KMS-11 (cell line): ENCODE measurements around the gene NT5DC3.

Experiments used
- H2AFZ ChIP-seq: fragments of 200-600 bp; sonication (generic); 2 replicates; pipeline ENCODE4 v1.6.1; 2016; ENCODE audit warnings: antibody characterized with exemption, mixed run types, low read depth
- H3K27ac ChIP-seq: fragments of 200-600 bp; sonication (generic); 2 replicates; pipeline ENCODE4 v1.6.1; 2016; ENCODE audit warnings: mild to moderate bottlenecking, mixed run types
- H3K27me3 ChIP-seq: fragments of 200-600 bp; sonication (generic); 2 replicates; pipeline ENCODE4 v1.6.1; 2017; ENCODE audit warnings: mild to moderate bottlenecking, low read depth, mixed run types, moderate library complexity; ENCODE audit not compliant: insufficient read depth
- H3K36me3 ChIP-seq: fragments of 200-600 bp; sonication (generic); 2 replicates; pipeline ENCODE4 v1.6.1; 2017; ENCODE audit warnings: mild to moderate bottlenecking, mixed run types; ENCODE audit not compliant: insufficient read depth
- H3K4me1 ChIP-seq: fragments of 200-600 bp; sonication (generic); 2 replicates; pipeline ENCODE4 v1.6.1; 2016; ENCODE audit warnings: mild to moderate bottlenecking, low read depth, mixed run types; ENCODE audit not compliant: poor library complexity, severe bottlenecking
- H3K4me2 ChIP-seq: fragments of 200-600 bp; sonication (generic); 2 replicates; pipeline ENCODE4 v1.7.0; 2016; ENCODE audit warnings: mild to moderate bottlenecking, mixed run types
- H3K4me3 ChIP-seq: fragments of 200-600 bp; sonication (generic); IDR thresholded peaks from 2 replicates; pipeline ENCODE4 v1.6.1; 2017; ENCODE audit warnings: low read depth, low read length, mixed read lengths; ENCODE audit not compliant: insufficient read depth
- H3K79me2 ChIP-seq: fragments of 200-600 bp; sonication (generic); 2 replicates; pipeline ENCODE4 v1.6.1; 2016; ENCODE audit warnings: low read depth, mixed run types; ENCODE audit not compliant: insufficient read depth
- H3K9ac ChIP-seq: fragments of 200-600 bp; sonication (generic); 2 replicates; pipeline ENCODE4 v1.6.1; 2016; ENCODE audit warnings: mild to moderate bottlenecking, mixed run types
- H4K20me1 ChIP-seq: fragments of 200-600 bp; sonication (generic); 2 replicates; pipeline ENCODE4 v1.6.1; 2016; ENCODE audit warnings: mild to moderate bottlenecking, mixed run types; ENCODE audit not compliant: insufficient read depth
- TF ChIP-seq, protein P1 (sequence below): fragments of 200-600 bp; sonication (generic); conservative IDR thresholded peaks from 2 replicates; pipeline ENCODE4 v1.6.1; 2017; ENCODE audit warnings: low read depth, mild to moderate bottlenecking, antibody characterized with exemption, low read length, moderate library complexity, mixed read lengths

The NT5DC3 gene

GRCh38 chr12:103771466-103771865 lies 69.6 kb downstream of the NT5DC3 start:
- Histone ChIP-seq H2AFZ (no peak overlapping the region), H3K36me3 (no peaks in the 10 kb centered on the region), H4K20me1 (no peaks in the 10 kb centered on the region), H3K27me3 (no peaks in the 10 kb centered on the region), H3K4me2 (no peak overlapping the region), H3K9ac (no peak overlapping the region), H3K4me1 (no peaks in the 10 kb centered on the region), H3K79me2 (no peaks in the 10 kb centered on the region), H3K27ac (no peak overlapping the region), H3K4me3 (no peak overlapping the region)
- TF ChIP-seq, protein P1, sequence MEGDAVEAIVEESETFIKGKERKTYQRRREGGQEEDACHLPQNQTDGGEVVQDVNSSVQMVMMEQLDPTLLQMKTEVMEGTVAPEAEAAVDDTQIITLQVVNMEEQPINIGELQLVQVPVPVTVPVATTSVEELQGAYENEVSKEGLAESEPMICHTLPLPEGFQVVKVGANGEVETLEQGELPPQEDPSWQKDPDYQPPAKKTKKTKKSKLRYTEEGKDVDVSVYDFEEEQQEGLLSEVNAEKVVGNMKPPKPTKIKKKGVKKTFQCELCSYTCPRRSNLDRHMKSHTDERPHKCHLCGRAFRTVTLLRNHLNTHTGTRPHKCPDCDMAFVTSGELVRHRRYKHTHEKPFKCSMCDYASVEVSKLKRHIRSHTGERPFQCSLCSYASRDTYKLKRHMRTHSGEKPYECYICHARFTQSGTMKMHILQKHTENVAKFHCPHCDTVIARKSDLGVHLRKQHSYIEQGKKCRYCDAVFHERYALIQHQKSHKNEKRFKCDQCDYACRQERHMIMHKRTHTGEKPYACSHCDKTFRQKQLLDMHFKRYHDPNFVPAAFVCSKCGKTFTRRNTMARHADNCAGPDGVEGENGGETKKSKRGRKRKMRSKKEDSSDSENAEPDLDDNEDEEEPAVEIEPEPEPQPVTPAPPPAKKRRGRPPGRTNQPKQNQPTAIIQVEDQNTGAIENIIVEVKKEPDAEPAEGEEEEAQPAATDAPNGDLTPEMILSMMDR, result no peak

DNA sequence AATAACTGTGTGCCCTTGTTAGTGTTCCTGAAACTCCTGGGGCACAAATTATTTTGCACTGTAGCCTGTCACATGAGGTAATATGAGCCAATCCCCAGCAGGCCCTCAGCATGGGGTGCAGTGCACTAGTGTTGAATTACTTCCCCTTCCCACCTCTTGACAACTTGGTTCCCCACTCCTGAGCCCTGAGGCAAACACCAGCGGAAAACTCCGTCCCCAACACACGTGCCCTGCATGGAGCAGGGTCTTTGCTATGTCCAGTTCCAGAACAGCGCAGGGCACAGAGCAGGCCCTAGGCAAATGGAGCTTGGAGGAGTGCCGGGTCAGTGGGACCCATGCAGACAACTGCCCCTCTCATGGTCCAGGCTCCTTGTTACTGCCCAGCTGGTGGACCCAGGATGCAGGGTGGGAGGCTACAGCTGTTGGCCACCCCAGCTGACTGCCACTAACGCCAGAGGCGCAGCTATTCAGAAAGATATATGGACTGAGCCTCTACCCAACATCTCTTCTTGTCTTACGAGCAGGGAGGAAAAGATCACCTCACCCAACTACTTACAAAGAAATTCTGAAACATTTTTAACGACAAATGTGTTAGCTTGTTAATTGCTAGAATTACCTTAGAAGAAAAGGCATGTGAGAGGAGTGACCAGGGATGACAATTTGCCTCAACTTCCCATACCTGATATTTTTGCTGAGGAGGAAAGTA lies 71.6 kb downstream of the NT5DC3 start:
- Histone ChIP-seq H3K4me1 (no peaks in the 10 kb centered on the region), H3K9ac (no peak overlapping the region), H4K20me1 (no peaks in the 10 kb centered on the region), H2AFZ (no peak overlapping the region), H3K27me3 (no peaks in the 10 kb centered on the region), H3K79me2 (no peaks in the 10 kb centered on the region), H3K4me2 (no peak overlapping the region), H3K36me3 (no peaks in the 10 kb centered on the region), H3K27ac (no peak overlapping the region), H3K4me3 (no peak overlapping the region)
- TF ChIP-seq, protein P1, result no peak

DNA sequence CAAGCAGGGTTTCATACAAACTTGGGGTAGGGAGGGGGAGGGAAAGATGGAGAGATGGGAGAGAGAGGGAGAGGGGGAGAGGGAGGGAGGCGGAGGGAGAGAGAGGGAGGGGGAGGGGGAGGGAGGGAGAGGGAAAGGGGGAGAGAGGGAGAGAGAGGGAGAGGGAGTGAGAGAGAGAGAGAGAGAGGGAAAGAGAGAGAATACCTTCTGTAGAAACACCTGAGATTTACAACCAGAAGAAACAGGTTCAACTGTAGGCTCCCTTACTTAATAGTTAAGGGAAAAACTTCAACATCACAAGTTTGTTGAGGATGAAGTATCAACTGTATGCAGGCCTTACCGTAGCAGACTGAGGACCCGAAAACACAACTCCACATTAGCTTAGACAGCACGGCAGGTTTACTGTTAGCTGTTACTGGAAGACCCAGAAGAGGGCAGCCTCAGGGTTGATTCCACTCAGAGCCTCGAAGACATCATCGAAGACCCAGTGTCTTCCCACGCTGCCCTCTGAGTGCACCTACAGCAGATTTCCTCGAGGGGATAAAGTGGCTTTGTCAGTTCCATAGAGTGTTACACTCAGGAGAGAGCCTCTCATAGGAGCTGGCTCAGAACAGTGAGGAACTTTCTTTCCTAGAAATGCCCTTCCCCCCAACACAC lies 72.4 kb downstream of the NT5DC3 start:
- Histone ChIP-seq H3K9ac (no peak overlapping the region), H4K20me1 (no peaks in the 10 kb centered on the region), H3K27me3 (no peaks in the 10 kb centered on the region), H3K4me2 (no peak overlapping the region), H3K27ac (no peak overlapping the region), H3K4me1 (no peaks in the 10 kb centered on the region), H3K4me3 (no peak overlapping the region), H3K79me2 (no peaks in the 10 kb centered on the region), H3K36me3 (no peaks in the 10 kb centered on the region), H2AFZ (no peak overlapping the region)
- TF ChIP-seq, protein P1, result no peak

DNA sequence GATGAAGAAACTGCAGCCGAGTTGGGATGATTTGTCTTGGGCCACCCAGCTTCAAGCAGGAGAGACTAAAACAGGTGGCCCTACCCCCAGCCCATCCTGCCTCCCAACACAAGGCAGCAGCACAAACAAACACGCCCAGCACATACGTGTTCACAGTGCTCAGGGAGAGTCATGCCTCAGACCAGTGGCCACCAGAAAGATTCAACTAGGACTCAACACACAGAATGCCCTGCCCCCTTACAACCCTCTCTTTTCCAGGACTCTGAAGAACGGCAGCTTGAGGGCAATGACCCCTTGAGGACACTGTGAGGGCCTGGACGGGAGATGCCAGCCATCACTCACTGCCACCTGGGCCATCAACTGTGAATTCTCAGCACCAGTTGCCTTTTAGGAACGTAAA lies 75.0 kb downstream of the NT5DC3 start:
- H4K20me1 ChIP-seq, result no peaks in the 10 kb centered on the region
- no peak overlapping the region for H3K9ac ChIP-seq
- H3K27me3 ChIP-seq, result no peaks in the 10 kb centered on the region
- no peak overlapping the region for H3K4me3 ChIP-seq
- no peaks in the 10 kb centered on the region for H3K4me1 ChIP-seq
- H3K27ac ChIP-seq, result no peak overlapping the region
- H3K36me3 ChIP-seq, result no peaks in the 10 kb centered on the region
- H2AFZ ChIP-seq, result no peak overlapping the region
- H3K79me2 ChIP-seq, result no peaks in the 10 kb centered on the region
- no peak overlapping the region for H3K4me2 ChIP-seq
- TF ChIP-seq, protein P1, result no peak
